GM19452 (cell line): Measurements from ENCODE around the gene MYEOV.

Source experiments
- ATAC-seq: cut with Tn5 transposase; IDR thresholded peaks from one replicate; pipeline ENCODE4 v1.9.1; 2021; ENCODE audit not compliant: unreplicated experiment

The MYEOV gene

GRCh38 chr11:69293819-69294505 is at the start of gene MYEOV:
TSS of gene MYEOV (plus strand) at chr11:69294155. CDS start at chr11:69295355, 1,200 bp downstream.
- no peak for ATAC-seq

- ATAC-seq: no peak
Observed at GRCh38 chr11:69244266-69244665, 49.7 kb upstream of the MYEOV start.

GRCh38 chr11:69245041-69245440 is 48.9 kb upstream of the MYEOV start:
- ATAC-seq: no peak

DNA sequence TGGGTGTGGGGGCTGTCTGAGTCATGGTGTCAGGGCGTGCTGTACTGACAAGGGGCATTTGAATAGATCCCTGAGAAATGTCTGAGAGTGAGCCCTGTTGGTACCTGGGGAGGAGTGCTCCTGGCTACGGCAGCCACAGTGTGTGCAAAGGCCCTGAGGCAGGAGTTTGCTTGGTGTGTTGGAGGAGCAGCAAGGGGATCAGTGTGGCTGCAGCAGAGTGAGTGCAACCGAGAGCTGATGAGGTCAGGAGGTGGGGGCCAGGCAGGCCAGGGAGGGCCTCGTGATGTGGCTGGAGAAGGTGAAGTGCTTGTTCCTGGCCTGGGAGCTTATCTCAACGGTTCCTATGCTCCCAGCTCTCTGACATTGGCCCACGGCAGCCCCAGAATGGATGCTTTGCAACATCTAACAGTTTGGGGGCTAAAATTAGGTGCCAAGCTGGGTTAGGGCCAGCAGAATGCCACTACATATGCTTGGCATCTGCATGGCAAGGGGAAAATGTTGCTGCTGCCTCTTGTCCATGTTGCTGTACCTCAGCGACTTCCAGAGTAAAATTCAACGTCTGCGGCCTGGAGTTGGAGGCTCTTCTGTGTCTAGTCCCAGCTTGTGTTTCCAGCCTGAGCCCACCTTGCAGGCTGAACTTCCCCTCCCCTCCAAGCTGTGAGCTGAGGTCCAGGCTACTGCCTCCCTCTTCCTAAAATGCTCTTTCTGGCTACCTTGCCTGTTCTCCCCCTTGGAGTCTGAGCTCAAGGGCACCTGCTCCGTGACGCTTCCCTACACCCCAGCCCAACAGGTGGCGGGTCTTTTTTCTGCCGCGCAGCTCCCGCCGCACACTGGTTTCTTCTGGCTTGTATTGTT is 48.2 kb upstream of the MYEOV start:
- no peak for ATAC-seq

DNA sequence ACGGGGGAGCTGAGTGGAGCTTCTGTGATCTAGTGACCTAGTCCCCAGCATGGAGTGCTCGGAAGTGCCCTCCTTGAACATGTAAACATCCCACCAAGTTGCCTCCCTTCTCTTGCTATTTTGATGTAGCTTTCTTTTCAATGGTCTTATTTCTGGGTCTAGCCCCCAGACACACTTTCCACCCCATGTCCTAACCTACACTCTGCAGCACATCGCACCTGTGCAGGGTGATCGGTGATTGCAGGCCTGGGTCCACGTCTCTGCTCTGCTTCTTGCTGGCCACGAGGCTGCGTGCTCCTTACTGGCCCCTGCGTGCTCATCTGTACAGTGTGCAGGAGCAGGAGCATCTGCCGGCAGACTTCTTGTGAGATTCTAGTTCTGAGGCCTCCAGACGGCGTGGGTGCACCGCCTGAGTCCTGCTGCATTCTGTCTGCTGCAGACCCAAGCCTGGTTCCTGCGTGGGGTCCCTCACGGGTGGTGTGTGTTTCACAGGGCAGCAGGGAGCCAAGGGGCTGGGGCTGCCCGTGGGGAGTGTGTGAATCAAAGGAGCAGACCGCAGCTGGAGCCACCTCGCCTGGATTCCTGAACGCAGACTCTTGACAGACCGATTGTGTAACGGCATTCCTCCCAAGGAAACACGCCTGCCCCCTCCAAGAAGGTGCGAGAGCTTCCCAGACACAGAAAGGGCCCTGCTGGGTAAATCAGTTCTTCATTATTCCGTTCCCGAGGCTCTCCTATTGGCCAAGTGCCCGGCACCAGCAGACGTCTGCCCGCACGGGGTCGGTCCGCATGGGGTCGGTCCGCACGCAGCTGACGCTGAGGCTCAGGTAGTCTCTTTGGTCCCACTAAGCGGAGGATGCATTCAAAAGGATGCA is 44.4 kb upstream of the MYEOV start:
- ATAC-seq: no peak

DNA sequence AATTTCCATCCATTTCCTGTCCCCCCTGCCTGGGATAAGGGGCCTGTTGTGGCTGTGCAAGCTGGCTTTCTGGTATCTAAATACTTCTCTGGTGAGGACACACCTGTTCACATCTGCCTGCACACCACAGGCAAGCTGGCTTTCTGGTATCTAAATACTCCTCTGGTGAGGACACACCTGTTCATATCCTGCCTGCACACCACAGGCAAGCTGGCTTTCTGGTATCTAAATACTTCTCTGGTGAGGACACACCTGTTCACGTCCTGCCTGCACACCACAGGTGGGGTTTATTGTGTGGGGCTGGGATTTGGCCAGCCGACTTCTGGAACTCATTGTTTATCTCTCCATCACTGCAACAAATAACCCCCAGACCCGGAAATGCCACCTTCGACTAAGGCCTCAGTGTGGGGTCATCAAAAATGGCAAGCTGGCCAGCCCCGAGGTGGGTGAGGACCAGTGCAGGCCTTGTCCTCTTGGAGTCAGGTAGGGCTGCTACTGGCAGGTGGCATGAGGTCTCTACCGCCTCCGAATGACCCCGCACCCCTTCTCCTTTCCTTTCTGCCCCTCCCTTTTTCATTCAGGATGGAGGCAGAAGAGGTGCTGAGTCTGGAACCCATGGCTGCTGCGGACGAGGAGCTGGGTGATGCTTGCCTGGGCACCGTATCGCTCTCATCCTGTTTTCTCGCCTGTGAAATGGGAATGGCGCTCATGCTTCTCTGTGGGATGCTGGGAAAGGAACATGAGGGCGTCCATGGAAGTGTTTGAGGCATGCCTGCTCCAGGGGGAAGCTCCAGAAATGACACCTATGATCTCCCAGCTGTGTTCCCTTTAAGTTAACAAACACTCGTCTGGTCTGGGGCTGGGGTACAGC is 43.5 kb upstream of the MYEOV start:
- no peak for ATAC-seq

DNA sequence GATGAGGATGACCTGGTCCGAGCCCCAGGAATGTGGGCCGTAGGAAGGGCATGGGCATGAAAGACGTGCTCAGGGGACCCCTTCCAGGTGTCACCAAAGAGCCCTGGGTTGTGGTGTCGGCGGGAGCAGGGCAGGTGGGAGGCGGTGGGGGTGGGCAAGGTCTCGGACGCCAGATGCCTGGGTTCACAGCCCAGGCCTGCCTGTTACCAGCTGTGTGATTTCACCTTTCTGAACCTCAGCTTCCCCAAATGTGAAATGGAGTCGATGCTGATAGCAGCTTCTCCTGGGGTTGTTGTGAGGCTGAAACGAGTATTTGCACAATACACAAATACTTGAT is 42.9 kb upstream of the MYEOV start:
- ATAC-seq: no peak

DNA sequence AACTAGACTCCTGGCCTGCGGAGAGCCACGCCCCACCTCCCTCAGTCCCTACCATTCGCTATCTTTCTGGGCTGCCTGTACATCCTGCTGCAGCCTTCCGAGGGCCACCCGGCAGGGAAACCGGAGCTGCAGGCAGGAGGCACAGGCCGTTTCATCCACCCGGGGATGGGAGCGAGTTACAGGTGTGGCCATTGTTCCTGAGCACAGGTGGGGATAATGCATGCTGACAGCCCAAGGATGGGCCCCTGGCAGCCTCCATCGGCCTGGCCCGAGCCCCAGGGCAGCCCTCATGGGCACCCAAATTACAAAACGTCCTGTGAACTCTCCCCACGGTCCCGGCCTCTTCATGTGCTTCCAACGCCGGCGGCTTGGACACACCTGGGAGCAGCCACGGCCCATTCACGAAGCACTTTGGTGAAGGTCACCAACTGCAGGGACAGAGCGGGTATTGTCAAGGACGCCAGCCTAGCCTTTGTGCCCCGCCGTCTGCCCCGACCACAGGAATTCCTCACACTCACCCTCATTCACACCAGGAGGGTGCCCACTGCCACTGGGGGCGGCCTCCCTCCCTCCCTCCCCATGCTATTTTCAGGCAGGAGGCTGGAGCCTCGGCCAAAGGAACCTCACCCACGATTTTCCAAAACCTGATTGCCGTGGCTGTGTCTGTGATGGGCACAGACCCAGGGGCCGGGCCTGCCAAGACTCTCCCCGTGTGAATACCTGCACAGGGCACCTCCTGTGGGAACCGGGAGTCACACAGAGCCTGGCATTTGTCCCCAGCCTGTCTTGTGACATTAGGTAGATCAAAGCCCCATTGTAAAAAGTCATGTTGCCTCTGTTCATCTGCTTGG is 42.1 kb upstream of the MYEOV start:
- no peak for ATAC-seq

GRCh38 chr11:69252490-69252837 is 41.5 kb upstream of the MYEOV start:
- no peak for ATAC-seq

DNA sequence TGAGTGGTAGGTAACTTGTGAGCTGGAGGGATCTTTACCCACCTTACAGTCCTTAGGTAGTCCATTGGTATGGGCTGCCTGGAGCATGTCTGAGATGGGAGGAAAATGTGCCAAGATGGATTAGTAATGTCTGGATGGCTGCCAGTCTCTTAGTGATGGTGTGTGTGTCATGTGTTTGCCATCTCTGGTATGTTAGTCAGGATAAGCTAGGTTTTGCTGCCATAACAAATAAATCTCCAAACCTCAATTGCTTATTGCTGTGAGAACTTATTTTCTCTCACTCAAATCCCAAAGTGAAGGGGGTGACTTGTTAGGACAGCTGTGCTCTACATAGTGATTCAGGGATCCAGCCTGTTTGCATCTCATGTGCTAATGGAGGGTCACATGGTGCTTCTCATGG is 40.9 kb upstream of the MYEOV start:
- ATAC-seq: no peak

DNA sequence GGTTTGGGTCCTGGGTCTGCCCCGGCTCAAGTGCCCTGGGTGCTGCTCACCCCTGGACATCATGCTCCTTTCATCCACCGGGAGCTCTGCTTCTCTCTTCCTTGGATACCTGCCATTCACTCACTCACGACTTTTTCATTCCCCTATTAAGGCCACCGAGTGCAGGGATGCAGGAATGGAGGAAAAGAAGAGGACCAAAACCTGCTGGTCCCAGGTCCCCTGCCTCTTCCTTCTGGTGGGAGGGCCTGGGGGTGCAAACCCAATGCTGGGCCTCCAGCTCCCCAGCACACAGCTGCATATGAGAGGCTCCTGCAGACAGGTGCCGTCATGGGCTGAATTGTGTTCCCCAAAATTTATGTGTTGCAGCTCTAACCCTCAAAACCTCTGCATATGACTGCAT is 36.8 kb upstream of the MYEOV start:
- ATAC-seq: no peak

GRCh38 chr11:69257838-69258658 is 35.9 kb upstream of the MYEOV start:
- ATAC-seq: no peak

- no peak for ATAC-seq
Observed at GRCh38 chr11:69259096-69259495, 34.9 kb upstream of the MYEOV start.

DNA sequence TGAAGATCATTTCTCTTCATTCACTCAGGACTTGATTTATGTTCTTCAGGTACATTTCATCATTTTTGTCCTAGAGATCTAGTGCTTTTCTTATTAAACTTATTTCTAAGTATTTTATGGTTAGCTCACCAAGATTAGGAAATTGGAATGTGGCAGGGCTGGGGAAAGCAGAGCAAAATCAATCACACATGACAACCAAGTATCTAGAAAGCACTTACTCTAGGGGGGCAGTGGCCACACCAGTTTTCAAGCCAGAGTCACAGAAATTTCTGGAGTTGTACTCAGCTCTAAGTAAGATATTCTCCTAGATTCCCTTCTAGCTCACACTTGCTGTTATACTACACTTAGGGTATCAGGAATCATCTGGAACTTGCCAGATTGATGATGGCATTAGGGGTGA is 33.3 kb upstream of the MYEOV start:
- no peak for ATAC-seq

GRCh38 chr11:69261116-69261515 is 32.8 kb upstream of the MYEOV start:
- no peak for ATAC-seq

GRCh38 chr11:69262918-69263735 is 30.8 kb upstream of the MYEOV start:
- no peak for ATAC-seq

DNA sequence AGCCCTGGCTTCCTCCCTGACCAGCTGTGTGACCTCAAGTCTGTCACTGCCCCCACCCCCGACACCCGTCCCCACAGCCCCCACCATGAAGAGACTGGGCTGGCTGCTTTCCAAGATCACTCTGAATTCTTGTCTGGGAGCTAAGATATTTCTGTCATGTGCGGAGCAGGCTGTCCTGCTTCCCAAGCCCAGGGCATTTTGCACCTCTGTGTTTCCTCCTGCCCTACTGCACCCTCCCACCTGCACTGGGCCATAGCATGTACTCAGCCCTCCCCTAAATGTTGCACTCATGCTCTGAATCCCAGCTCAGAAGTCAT is 30.3 kb upstream of the MYEOV start:
- ATAC-seq: no peak

DNA sequence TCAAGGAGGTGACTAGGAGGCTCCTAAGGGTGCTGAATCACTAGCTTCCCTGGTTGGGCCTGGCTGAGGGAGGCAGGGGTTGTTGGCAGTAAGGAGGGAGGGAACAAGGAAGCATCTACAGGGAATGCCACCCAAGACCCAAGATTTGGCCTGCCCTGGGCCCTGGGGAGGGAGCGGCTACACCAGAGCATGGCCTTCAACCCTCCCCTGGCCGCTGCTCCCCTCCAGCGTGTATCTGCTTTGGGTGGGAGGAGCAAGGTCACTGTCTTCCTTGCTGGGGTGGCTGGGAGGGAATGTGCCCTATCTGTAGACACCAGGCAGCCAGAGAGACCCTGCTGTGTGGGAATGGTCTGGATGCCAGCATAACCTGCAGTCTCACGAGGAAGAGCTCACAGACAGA is 29.5 kb upstream of the MYEOV start:
- ATAC-seq: no peak
